Omental fat pad (tissue), 4 donors: ENCODE measurements around the gene SQSTM1. TPM values are rescaled to one million over a fixed set of nuclear protein-coding genes. Genes with fewer than 3 reads are reported as not detected.

Experiments
- ATAC-seq: fragments of 150-250 bp; one replicate; pipeline ENCODE4 v1.9.1; 2016; ENCODE audit warnings: mild to moderate bottlenecking, moderate library complexity; ENCODE audit not compliant: low FRiP score
- DNase-seq: peaks from one replicate; pipeline ENCODE4 v3.0.0-alpha.2; 2019; ENCODE audit warnings: low spot score
- CTCF ChIP-seq, 3 donors: fragments of 450-650 bp; IDR thresholded peaks; one replicate each; pipeline ENCODE4 v1.5.1; 2016 to 2017; ENCODE audit warnings: antibody characterized with exemption in 3 of 3, mild to moderate bottlenecking in 3 of 3, moderate library complexity in 2 of 3
- total RNA-seq, 4 donors: library from RNA; depleted of rRNA; stranded (reverse); fragments of >200 nt; gene quantifications; one replicate each; pipeline ENCODE4 v1.1.0, GENCODE V29; 2016

SQSTM1 gene
- total RNA-seq, 4 donors from 2014 or later = 400 to 762 (median 566) TPM

DNA sequence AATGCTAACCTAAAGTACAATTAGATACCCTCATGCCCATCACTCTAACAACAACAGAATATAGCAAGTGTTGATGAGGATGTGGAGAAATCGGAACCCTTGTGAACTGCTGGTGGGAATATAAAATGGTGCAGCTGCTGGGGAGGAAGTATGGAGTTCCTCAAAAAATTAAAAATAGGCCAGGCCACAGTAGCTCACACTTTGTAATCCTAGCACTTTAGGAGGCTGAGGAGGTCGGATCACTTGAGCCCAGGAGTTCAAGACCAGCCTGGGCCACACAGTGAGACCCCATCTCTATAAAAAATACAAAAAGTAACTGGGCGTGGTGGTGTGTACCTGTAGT lies 55.9 kb downstream of the SQSTM1 start:
- no peak for TF ChIP-seq CTCF (IDR thresholded peaks at IDR 0.05)
- no peak for ATAC-seq
- DNase-seq = no peak

- DNase-seq (no peak), ATAC-seq (no peak)
- TF ChIP-seq CTCF (IDR thresholded peaks at IDR 0.05) = no peak
These were observed 57.7 kb downstream of the SQSTM1 start for GRCh38 chr5:179878222-179879002.

- no peak for ATAC-seq
- TF ChIP-seq CTCF (IDR thresholded peaks at IDR 0.05) = no peak
- no peak for DNase-seq
These were observed 58.4 kb downstream of the SQSTM1 start for GRCh38 chr5:179879003-179879689.

DNA sequence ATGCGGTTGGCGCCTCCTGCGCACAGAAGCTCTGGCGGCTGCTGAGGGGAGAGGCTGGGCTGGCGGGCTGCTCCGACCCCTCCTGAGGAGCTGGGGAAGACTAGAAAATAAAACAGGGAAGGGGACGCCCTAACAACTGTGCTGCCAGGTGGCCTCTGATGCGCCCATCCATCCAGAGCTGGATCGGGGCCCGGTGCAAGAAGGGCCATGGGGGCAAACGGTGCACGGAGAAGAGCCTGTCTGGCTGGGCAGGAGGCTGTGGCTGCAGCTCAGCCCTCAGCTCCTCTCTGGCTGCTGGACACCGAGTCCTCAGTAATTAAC lies 58.9 kb downstream of the SQSTM1 start:
- DNase-seq (no peak), ATAC-seq (no peak)
- TF ChIP-seq CTCF (IDR thresholded peaks at IDR 0.05) = no peak

DNA sequence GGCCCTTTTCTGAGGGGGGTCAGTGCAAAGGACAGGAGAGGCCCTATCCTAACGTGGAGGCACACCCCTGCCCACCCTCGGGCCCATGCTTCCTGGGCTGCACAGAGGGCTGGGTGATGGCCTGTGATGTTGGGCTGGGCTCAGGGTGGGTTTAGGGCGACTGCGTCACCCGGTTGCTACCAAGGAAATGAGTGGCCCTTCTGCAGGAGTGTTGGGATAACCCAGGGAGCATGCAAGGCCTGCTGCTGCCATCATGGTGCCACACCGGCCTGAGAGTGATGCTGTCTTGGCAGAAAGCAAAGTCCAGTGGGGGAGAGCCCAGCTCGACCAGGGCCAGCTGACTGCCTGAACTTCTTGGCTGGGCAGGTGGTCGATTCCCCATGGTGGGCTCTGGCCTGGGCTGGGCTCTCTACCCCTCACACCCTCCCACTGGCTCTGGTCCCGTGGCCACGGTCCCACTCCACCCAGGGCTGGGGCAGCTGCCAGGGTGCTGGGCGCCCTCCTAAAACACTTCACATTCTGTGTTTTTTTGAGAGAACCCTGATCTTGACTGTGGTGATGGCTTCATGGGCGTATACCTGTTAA lies 59.5 kb downstream of the SQSTM1 start:
- TF ChIP-seq CTCF (IDR thresholded peaks at IDR 0.05) = no peak
- DNase-seq = no peak

DNA sequence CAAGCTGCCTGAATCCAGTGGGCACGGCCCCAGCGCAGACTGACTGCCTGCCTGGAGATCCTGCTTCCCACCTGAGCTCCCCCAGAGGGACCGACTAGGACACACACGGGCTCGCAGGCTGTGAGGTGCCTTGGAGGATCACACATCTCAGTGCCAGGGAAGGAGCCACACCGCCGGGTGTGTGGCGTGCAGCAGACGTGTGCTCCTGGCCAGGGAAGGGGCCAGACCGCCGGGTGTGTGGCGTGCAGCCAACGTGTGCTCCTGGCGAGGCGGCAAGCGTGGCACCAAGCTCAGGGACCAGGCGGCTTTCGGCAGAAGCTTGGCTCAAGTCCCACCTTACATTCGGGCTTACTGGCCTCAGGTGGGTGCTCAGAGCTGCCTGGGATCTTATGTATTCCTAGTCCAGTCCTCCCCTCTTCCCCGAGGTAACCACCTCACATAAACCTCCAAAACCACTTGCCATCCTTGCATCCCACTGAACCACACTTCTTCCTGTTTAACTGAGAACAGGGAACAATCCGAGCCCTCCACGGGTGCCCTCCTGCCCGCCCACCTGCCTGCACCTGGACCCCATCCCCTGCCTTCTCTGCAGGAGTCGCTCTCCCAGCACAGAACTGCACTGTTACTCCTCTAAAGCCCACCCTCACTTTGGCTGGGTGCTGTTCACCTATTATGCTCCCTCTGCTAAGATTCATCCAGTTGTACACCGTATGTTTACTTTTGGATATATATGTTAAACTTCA lies 60.3 kb downstream of the SQSTM1 start:
- TF ChIP-seq CTCF (IDR thresholded peaks at IDR 0.05) = no peak
- no peak for ATAC-seq
- DNase-seq = no peak

More for the DNA sequence above, 59.5 kb downstream of the SQSTM1 start:
- ATAC-seq = no peak
